HepG2 (cell line): Measurements from ENCODE around the gene TBCD.

Source experiments
- CEBPB ChIP-seq: IDR thresholded peaks from 2 replicates; pipeline ENCODE4 v1.6.1; 2011; ENCODE audit warnings: low read depth, low read length, improper control_type of control experiment, borderline replicate concordance
- ELF1 ChIP-seq: sonication (generic); formaldehyde crosslinking; IDR thresholded peaks from 2 replicates; pipeline ENCODE4 v1.4.0; 2020; ENCODE audit warnings: missing genetic modification reagents
- GTF2F1 ChIP-seq: fragments of 150-350 bp; IDR thresholded peaks from 2 replicates; pipeline ENCODE4 v1.6.1; 2014; ENCODE audit warnings: low read length
- HMG20A ChIP-seq: IDR thresholded peaks from 2 replicates; pipeline ENCODE4 v1.6.1; 2016; ENCODE audit warnings: borderline replicate concordance
- IKZF1 ChIP-seq: fragments of 450-650 bp; IDR thresholded peaks from 2 replicates; pipeline ENCODE4 v1.7.1; 2016
- KDM5A ChIP-seq: fragments of 200-600 bp; sonication (generic); IDR thresholded peaks from 2 replicates; pipeline ENCODE4 v1.7.0; 2018; ENCODE audit warnings: antibody characterized with exemption, mild to moderate bottlenecking, low read length, borderline replicate concordance
- TAF1 ChIP-seq: sonication (generic); formaldehyde crosslinking; IDR thresholded peaks from 2 replicates; pipeline ENCODE4 v1.4.0; 2020; ENCODE audit warnings: missing genetic modification reagents
- YEATS4 ChIP-seq: sonication (generic); formaldehyde crosslinking; IDR thresholded peaks from 2 replicates; pipeline ENCODE4 v1.4.0; 2020; ENCODE audit warnings: missing genetic modification reagents, borderline replicate concordance
- TF ChIP-seq, protein P1 (sequence below), 2 experiments: sonication (generic) in 1 of 2; formaldehyde crosslinking in 1 of 2; IDR thresholded peaks; 2 replicates each; pipeline versions ENCODE4 v1.5.1 to v1.6.1; 2011 to 2020; ENCODE audit warnings: borderline replicate concordance in 1 of 2, low read depth in 1 of 2, low read length in 1 of 2, mild to moderate bottlenecking in 1 of 2, missing genetic modification reagents in 1 of 2, moderate library complexity in 1 of 2
- TF ChIP-seq, protein P2 (sequence below): IDR thresholded peaks from 2 replicates; pipeline ENCODE4 v1.6.1; 2012; ENCODE audit warnings: inconsistent platforms
- TF ChIP-seq, protein P3 (sequence below): sonication (generic); formaldehyde crosslinking; IDR thresholded peaks from 2 replicates; pipeline ENCODE4 v1.8.0; 2022; ENCODE audit warnings: mild to moderate bottlenecking, missing genetic modification reagents, borderline replicate concordance

DNA sequence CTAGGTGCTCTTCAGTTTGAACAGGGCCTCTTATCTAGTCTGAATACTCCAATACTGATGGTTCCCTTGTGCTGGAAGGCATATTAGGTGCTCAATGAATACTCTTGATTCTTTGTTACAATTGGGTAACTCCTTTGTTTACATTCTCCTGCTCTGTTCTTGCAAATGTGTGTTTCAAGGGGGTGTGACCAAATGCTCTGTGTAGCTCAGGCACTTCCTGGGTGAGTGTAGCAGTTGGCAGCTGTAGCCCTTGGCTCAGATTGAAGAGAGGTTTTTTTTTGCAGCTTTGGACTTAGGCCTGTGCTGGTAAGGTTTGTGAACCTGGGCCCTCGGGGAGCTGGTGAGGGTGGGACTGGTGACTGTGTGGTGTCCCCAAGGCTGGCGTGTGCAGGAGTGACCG is 20.2 kb downstream of the TBCD start:
- TF ChIP-seq IKZF1 (no peak), CEBPB (peak; percentile 57; the same call in 1 of the 2 replicates), GTF2F1 (no peak), ELF1 (peak; percentile 79), HMG20A (CRISPR knock-in tag) (no peak), KDM5A (no peak), YEATS4 (CRISPR knock-in tag) (no peak), TAF1 (CRISPR knock-in tag) (no peak)
- TF ChIP-seq, protein P1, sequence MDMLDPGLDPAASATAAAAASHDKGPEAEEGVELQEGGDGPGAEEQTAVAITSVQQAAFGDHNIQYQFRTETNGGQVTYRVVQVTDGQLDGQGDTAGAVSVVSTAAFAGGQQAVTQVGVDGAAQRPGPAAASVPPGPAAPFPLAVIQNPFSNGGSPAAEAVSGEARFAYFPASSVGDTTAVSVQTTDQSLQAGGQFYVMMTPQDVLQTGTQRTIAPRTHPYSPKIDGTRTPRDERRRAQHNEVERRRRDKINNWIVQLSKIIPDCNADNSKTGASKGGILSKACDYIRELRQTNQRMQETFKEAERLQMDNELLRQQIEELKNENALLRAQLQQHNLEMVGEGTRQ (IDR thresholded peaks at IDR 0.05; ENCODE audit: low read depth, low read length): no peak
- TF ChIP-seq, protein P1 (CRISPR knock-in tag; IDR thresholded peaks at IDR 0.05; ENCODE audit: borderline replicate concordance): no peak
- TF ChIP-seq, protein P2, sequence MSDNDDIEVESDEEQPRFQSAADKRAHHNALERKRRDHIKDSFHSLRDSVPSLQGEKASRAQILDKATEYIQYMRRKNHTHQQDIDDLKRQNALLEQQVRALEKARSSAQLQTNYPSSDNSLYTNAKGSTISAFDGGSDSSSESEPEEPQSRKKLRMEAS: no peak
- TF ChIP-seq, protein P3, sequence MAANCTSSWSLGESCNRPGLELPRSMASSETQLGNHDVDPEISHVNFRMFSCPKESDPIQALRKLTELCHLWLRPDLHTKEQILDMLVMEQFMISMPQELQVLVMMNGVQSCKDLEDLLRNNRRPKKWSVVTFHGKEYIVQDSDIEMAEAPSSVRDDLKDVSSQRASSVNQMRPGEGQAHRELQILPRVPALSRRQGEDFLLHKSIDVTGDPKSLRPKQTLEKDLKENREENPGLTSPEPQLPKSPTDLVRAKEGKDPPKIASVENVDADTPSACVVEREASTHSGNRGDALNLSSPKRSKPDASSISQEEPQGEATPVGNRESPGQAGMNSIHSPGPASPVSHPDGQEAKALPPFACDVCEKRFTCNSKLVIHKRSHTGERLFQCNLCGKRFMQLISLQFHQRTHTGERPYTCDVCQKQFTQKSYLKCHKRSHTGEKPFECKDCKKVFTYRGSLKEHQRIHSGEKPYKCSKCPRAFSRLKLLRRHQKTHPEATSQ: no peak
